ENCODE measurements around the gene PLLP. TPM values are rescaled to one million over a fixed set of nuclear protein-coding genes. Genes with fewer than 3 reads are reported as not detected.

PLLP gene
- total RNA-seq, 1 experiment from 2014 or later, result 2.8 TPM

- Histone ChIP-seq H3K4me3 (no peak overlapping the region), H3K36me3 (ENCODE audit: low read depth) (no peaks in the 10 kb centered on the region), H3F3A (ENCODE audit: insufficient read depth, low read depth) (peaks cover 35% of the 10 kb centered on the region), H3K27ac (no peak overlapping the region), H3K4me2 (no peak overlapping the region), H4K20me1 (ENCODE audit: insufficient read depth) (no peaks in the 10 kb centered on the region), H3K9me3 (ENCODE audit: insufficient read depth, low read depth) (no peaks in the 10 kb centered on the region), H3K79me2 (ENCODE audit: low read depth) (no peaks in the 10 kb centered on the region), H3K4me1 (replicated peaks; ENCODE audit: insufficient read depth) (peaks cover 38% of the 10 kb centered on the region), H3K27me3 (ENCODE audit: insufficient read depth, low read depth) (no peaks in the 10 kb centered on the region), H3K9me2 (ENCODE audit: insufficient read depth) (no peaks in the 10 kb centered on the region), H2AFZ (no peak overlapping the region)
- TF ChIP-seq EZH2 (IDR thresholded peaks at IDR 0.05; ENCODE audit: low read depth) (no peak), CTCF (conservative IDR thresholded peaks at IDR 0.05) (no peak)
- intact Hi-C loops (cut with micrococcal nuclease; ENCODE audit: unreplicated experiment), result no loop called here
- no TSS peak for BruUV-seq (replicated peaks)
- DNase-seq, result no peak
- ChIA-PET POLR2A (ENCODE audit: unreplicated experiment) (no interaction called here), CTCF (no interaction called here)
Measured at GRCh38 chr16:57264381-57264780, 20.1 kb downstream of the PLLP start.

- CTCF ChIA-PET, result no interaction called here
- H3K4me1 ChIP-seq (replicated peaks; ENCODE audit: insufficient read depth), result peaks cover 38% of the 10 kb centered on the region
- H3K9me3 ChIP-seq (ENCODE audit: insufficient read depth, low read depth), result no peaks in the 10 kb centered on the region
- no peak for TF ChIP-seq CTCF (conservative IDR thresholded peaks at IDR 0.05)
- TF ChIP-seq EZH2 (IDR thresholded peaks at IDR 0.05; ENCODE audit: low read depth), result no peak
- POLR2A ChIA-PET (ENCODE audit: unreplicated experiment), result no interaction called here
- no peak overlapping the region for H3K27ac ChIP-seq
- DNase-seq, result no peak
- H3K9me2 ChIP-seq (ENCODE audit: insufficient read depth), result no peaks in the 10 kb centered on the region
- peaks cover 35% of the 10 kb centered on the region for H3F3A ChIP-seq (ENCODE audit: insufficient read depth, low read depth)
- no peaks in the 10 kb centered on the region for H3K79me2 ChIP-seq (ENCODE audit: low read depth)
- no peak overlapping the region for H2AFZ ChIP-seq
- H4K20me1 ChIP-seq (ENCODE audit: insufficient read depth), result no peaks in the 10 kb centered on the region
- no peaks in the 10 kb centered on the region for H3K36me3 ChIP-seq (ENCODE audit: low read depth)
- no peak overlapping the region for H3K4me2 ChIP-seq
- H3K4me3 ChIP-seq, result no peak overlapping the region
- no peaks in the 10 kb centered on the region for H3K27me3 ChIP-seq (ENCODE audit: insufficient read depth, low read depth)
- intact Hi-C loops (cut with micrococcal nuclease; ENCODE audit: unreplicated experiment), result no loop called here
- BruUV-seq (replicated peaks), result no TSS peak
Measured at GRCh38 chr16:57263541-57264351, 20.7 kb downstream of the PLLP start.

GRCh38 chr16:57262841-57263540, 21.5 kb downstream of the PLLP start:
- H3K4me3 ChIP-seq, result no peak overlapping the region
- peaks cover 38% of the 10 kb centered on the region for H3K4me1 ChIP-seq (replicated peaks; ENCODE audit: insufficient read depth)
- no peaks in the 10 kb centered on the region for H3K36me3 ChIP-seq (ENCODE audit: low read depth)
- BruUV-seq (replicated peaks), result no TSS peak
- H3K27me3 ChIP-seq (ENCODE audit: insufficient read depth, low read depth), result no peaks in the 10 kb centered on the region
- intact Hi-C loops (cut with micrococcal nuclease; ENCODE audit: unreplicated experiment), result no loop called here
- H3K27ac ChIP-seq, result no peak overlapping the region
- no peak overlapping the region for H2AFZ ChIP-seq
- ChIA-PET CTCF (no interaction called here), POLR2A (ENCODE audit: unreplicated experiment) (no interaction called here)
- no peak overlapping the region for H3K4me2 ChIP-seq
- DNase-seq, result no peak
- no peaks in the 10 kb centered on the region for H3K9me2 ChIP-seq (ENCODE audit: insufficient read depth)
- no peaks in the 10 kb centered on the region for H4K20me1 ChIP-seq (ENCODE audit: insufficient read depth)
- H3K79me2 ChIP-seq (ENCODE audit: low read depth), result no peaks in the 10 kb centered on the region
- H3K9me3 ChIP-seq (ENCODE audit: insufficient read depth, low read depth), result no peaks in the 10 kb centered on the region
- no peak for TF ChIP-seq EZH2 (IDR thresholded peaks at IDR 0.05; ENCODE audit: low read depth)
- TF ChIP-seq CTCF (conservative IDR thresholded peaks at IDR 0.05), result no peak
- peaks cover 35% of the 10 kb centered on the region for H3F3A ChIP-seq (ENCODE audit: insufficient read depth, low read depth)
